NB4 (cell line): ENCODE measurements around the gene CACNG7.

Experiments used
- POLR2A ChIP-seq: IDR thresholded peaks from 2 replicates; pipeline ENCODE4 v1.6.1; 2011; ENCODE audit warnings: mild to moderate bottlenecking; ENCODE audit not compliant: insufficient read length; ENCODE audit errors: extremely low read depth
- TF ChIP-seq, protein P1 (sequence below): IDR thresholded peaks from one replicate; pipeline ENCODE4 v1.5.1; 2012; ENCODE audit warnings: low read depth, low read length

GRCh38 chr19:53866865-53867224, 42.2 kb upstream of the CACNG7 start:
- TF ChIP-seq, protein P1, sequence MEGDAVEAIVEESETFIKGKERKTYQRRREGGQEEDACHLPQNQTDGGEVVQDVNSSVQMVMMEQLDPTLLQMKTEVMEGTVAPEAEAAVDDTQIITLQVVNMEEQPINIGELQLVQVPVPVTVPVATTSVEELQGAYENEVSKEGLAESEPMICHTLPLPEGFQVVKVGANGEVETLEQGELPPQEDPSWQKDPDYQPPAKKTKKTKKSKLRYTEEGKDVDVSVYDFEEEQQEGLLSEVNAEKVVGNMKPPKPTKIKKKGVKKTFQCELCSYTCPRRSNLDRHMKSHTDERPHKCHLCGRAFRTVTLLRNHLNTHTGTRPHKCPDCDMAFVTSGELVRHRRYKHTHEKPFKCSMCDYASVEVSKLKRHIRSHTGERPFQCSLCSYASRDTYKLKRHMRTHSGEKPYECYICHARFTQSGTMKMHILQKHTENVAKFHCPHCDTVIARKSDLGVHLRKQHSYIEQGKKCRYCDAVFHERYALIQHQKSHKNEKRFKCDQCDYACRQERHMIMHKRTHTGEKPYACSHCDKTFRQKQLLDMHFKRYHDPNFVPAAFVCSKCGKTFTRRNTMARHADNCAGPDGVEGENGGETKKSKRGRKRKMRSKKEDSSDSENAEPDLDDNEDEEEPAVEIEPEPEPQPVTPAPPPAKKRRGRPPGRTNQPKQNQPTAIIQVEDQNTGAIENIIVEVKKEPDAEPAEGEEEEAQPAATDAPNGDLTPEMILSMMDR = no peak
- TF ChIP-seq POLR2A = no peak
